NK-92 treated with Interleukin-12 subunit alpha and Interleukin-12 subunit beta, amount 100 ng/mL, for 24 hours (cell line): ENCODE data around the gene STAG1.
"Not testable (repeated sequence)": the region's sequence is repeated elsewhere in the genome, so short reads cannot be mapped to it uniquely, and the experiment has no call there.

Experiments used
- DNase-seq: peaks from one replicate; lab custom pipeline; 2025; lab: John Stamatoyannopoulos, UW

The STAG1 gene

GRCh38 chr3:136503056-136503455, 249.1 kb downstream of the STAG1 start:
- DNase-seq: no peak

- no peak for DNase-seq
Measured at GRCh38 chr3:136498919-136499447, 253.2 kb downstream of the STAG1 start.

GRCh38 chr3:136495213-136495612, 257.0 kb downstream of the STAG1 start:
- DNase-seq: no peak

- DNase-seq: no peak
Measured at GRCh38 chr3:136490646-136491405, 261.4 kb downstream of the STAG1 start.

- DNase-seq: no peak
Measured at GRCh38 chr3:136485777-136486176, 266.4 kb downstream of the STAG1 start.

GRCh38 chr3:136476280-136476679, 275.9 kb downstream of the STAG1 start:
- DNase-seq: no peak

- DNase-seq: not testable (repeated sequence)
Measured at GRCh38 chr3:136474876-136475275, 277.3 kb downstream of the STAG1 start.

- DNase-seq: no peak
Measured at GRCh38 chr3:136473716-136474326, 278.4 kb downstream of the STAG1 start.

GRCh38 chr3:136465296-136465695, 286.9 kb downstream of the STAG1 start:
- DNase-seq: no peak

- no peak for DNase-seq
Measured at GRCh38 chr3:136464502-136464901, 287.7 kb downstream of the STAG1 start.

GRCh38 chr3:136463170-136463569, 289.0 kb downstream of the STAG1 start:
- DNase-seq: no peak

- DNase-seq: no peak
Measured at GRCh38 chr3:136457793-136458192, 294.4 kb downstream of the STAG1 start.

- no peak for DNase-seq
Measured at GRCh38 chr3:136456196-136456595, 296.0 kb downstream of the STAG1 start.

- DNase-seq: no peak
Measured at GRCh38 chr3:136444581-136444980, 307.6 kb downstream of the STAG1 start.

GRCh38 chr3:136437043-136437442, 315.1 kb downstream of the STAG1 start:
- DNase-seq: no peak

- DNase-seq: no peak
Measured at GRCh38 chr3:136434429-136434828, 317.7 kb downstream of the STAG1 start.

- DNase-seq: no peak
Measured at GRCh38 chr3:136432685-136433084, 319.5 kb downstream of the STAG1 start.

GRCh38 chr3:136428167-136428566, 324.0 kb downstream of the STAG1 start:
- DNase-seq: no peak

- DNase-seq: no peak
Measured at GRCh38 chr3:136427236-136427635, 324.9 kb downstream of the STAG1 start.

- no peak for DNase-seq
Measured at GRCh38 chr3:136414476-136414875, 337.7 kb downstream of the STAG1 start.

- no peak for DNase-seq
Measured at GRCh38 chr3:136412307-136412706, 339.9 kb downstream of the STAG1 start.

GRCh38 chr3:136409549-136409948, 342.6 kb downstream of the STAG1 start:
- no peak for DNase-seq

GRCh38 chr3:136404056-136404455, 348.1 kb downstream of the STAG1 start:
- no peak for DNase-seq
